HG02642 (cell line): Measurements from ENCODE around the gene APOL3.
"Not testable (repeated sequence)": the region's sequence is repeated elsewhere in the genome, so short reads cannot be mapped to it uniquely, and the experiment has no call there.

Experiments
- ATAC-seq: cut with Tn5 transposase; IDR thresholded peaks from one replicate; pipeline ENCODE4 v1.9.1; 2021; ENCODE audit warnings: mild to moderate bottlenecking; ENCODE audit not compliant: unreplicated experiment, poor library complexity

The APOL3 gene, protein sequence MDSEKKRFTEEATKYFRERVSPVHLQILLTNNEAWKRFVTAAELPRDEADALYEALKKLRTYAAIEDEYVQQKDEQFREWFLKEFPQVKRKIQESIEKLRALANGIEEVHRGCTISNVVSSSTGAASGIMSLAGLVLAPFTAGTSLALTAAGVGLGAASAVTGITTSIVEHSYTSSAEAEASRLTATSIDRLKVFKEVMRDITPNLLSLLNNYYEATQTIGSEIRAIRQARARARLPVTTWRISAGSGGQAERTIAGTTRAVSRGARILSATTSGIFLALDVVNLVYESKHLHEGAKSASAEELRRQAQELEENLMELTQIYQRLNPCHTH

DNA sequence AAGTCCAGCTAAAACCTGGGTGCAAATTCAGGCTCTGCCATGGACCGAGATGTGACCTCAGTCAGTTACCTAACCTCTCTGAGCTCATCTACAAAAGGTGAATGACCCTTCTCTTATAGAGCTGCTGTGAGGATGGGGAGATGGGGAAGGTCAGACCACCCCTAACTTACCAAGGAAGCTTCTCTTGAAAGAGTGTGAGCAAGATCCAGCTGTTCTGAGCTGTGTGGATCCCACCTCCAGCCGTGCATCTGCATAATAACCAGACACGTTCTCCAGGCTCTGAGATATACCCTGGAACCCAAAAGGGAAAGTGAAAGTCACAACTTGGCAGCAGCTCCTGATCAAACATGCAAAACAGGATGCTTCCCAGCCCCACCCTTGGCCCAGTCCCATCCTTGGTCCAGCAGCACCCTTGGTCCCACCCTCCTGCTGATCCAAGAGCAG lies at the start of gene APOL3:
Gene APOL3 (minus strand): TSS at position 257 of the 444 bp plus-strand sequence. CDS start 11,700 bp downstream, outside the sequence.
- ATAC-seq, result peak; percentile 34

DNA sequence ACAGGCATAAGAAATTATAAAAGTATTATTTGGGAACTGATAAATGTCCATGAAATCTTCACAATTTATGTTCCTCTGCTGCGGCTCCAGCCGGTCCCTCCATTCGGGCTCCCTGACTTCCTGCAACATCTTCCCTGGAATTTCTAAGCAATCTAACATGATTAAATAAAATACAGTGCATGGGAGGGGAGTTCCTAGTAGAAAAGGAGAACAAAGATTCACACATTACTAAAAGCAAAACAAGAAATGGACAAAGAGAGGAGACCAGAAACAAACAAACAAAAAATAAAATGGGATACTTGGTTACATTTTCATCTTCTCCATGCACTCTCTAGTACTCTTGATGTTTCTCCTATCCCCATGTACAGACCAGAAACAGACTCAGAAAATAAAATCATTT lies 49.7 kb upstream of the APOL3 start:
- ATAC-seq, result no peak

DNA sequence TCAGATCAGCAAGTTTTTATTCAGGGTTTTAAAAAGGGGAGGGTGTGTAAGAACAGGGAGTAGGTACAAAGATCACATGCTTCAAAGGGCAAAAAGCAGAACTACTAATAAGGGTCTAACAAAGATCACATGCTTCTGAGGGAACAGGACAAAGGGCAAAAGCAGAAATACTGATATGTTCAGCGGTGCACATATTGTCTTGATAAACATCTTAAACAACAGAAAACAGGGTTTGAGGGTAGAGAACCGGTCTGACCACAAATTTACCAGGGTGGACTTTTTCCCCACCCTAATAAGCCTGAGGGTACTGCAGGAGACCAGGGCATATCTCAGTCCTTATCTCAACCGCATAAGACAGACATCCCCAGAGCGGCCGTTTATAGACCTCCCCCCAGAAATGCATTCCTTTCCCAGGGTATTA lies 48.9 kb upstream of the APOL3 start:
- ATAC-seq, result not testable (repeated sequence)

DNA sequence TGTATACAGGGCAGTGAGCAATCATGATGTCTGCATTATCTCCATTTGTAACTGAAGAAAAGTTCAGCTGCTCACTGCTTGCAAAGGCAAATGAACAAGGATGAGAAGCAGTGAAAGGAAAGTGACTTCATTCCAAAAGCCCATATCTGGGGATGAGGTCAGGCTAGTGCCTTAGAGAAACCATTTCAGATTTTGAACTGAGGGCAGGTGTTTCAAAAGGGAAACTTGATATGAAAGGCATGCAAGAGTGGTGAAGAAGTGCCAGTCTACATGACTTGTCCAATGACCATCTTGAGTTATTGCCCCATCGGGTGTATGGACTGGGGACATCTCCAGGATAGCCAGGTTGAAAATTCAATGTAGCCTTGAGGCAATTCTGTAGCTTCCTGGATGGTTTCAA lies 48.4 kb upstream of the APOL3 start:
- no peak for ATAC-seq

- no peak for ATAC-seq
Observed at GRCh38 chr22:36208162-36208765, 47.7 kb upstream of the APOL3 start.

DNA sequence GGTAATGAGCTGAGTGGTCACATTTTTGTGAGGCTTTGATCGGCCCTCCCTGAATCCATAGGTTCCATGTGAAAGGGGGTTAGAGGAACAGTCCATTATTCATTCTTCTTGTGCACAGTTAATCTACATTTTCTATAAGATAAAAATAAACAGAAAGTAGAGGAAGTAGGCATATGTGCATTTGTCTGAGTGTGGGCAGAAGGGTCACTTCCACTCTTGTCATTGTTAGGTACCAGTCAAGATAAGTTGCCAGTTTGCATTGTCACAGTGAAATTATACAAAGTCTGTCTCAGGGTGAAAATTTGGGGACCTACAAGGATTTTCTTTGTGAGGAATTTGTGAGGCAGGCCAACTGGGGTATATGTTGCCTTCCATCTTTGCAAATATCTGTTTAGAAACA lies 45.7 kb upstream of the APOL3 start:
- ATAC-seq, result no peak

DNA sequence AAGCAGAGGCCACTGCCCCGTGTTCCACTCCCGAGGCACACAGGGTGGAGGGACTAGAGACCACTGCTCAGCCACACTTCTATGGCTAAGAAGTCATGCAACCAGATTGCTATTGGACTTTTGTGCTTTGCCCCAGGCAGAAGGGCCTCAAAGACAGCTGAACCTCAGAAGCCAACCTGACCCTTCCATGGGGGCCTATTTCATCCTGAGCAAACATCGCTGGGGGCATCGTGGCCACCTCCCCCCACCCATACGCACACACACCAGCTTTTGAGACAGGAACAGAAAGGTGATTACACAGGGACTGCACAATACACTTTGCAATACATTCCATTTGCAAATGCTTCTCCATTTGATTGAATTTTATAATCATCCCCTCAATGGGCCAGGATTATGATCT lies 45.0 kb upstream of the APOL3 start:
- not testable (repeated sequence) for ATAC-seq

DNA sequence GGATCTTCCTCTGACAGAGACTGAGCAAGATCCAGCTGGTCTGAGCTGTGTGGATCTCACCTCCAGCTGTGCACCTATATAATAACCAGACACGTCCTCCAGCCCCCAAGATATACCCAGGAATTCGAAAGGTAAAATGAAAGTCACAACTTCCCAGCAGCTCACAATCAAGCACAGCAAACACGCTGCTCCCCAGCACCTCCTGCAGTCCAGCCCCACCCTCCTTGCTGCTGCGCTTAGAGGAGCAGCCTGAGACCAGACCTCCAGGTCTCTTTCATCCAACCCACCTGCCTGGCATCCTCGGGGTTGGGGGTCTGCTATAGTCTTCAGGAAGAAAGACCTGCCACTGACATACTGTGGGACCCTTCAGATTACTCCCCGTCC lies 44.1 kb upstream of the APOL3 start:
- no peak for ATAC-seq

GRCh38 chr22:36204001-36204631 lies 43.6 kb upstream of the APOL3 start:
- ATAC-seq, result no peak

- not testable (repeated sequence) for ATAC-seq
Observed at GRCh38 chr22:36203441-36203840, 42.9 kb upstream of the APOL3 start.

- not testable (repeated sequence) for ATAC-seq
Observed at GRCh38 chr22:36202906-36203305, 42.4 kb upstream of the APOL3 start.

DNA sequence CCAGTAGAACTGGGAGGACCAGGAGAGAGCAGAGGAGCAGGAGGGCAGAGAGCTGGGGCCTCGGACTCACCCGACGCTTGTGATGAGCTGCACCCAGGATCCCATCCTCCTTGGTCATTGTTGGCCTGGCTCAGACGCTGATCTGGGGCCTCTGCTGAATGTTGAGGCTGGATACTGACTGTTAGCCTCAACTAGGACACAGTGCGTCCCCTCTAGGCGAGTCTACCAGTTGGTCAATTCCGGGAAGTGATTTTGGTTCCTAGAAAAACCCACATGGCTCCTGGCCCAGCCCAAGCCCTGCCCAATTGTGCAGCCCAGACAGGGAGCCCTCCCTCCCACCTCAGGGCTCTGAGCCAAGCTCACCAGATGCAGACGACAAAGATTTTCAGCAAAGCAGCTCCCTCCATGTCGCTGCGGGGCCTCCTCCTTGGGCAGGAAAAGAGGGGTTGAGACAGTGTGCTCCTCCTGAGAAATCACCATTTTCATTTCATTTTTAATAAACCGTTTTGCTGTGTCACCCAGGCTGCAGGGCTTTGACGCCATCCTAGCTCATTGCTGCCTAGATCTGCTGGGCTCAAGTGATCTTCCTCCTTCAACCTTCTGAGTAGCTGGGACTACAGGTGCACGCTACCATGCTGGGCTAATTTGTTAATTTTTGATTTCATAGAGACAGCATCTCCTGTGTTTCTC lies 41.2 kb upstream of the APOL3 start, which contains the start of gene APOL4:
Gene APOL4 (minus strand): TSS at position 180 of the 690 bp plus-strand sequence. CDS start 75 bp downstream, at position 105.
- no peak for ATAC-seq

DNA sequence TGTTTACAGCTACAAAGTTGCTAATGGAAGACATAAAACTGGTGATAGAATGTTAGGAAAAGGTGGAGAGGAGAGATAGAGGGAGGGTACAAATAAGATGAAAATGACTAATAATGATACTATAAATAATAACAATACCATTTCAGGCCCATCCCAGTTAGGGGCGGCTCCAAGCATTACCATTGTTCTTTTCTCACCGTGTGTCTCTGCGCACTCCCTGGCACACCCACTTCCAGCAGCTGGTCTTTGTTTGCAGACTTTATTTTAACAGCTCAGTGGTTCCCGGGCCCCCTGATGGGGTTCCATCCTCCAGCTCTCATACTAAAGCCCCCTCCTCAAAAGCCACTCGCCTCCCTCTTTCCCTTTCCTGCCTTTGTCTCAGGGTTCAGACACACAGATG lies 40.5 kb upstream of the APOL3 start:
- not testable (repeated sequence) for ATAC-seq

GRCh38 chr22:36199001-36199551 lies 38.5 kb upstream of the APOL3 start:
- no peak for ATAC-seq

DNA sequence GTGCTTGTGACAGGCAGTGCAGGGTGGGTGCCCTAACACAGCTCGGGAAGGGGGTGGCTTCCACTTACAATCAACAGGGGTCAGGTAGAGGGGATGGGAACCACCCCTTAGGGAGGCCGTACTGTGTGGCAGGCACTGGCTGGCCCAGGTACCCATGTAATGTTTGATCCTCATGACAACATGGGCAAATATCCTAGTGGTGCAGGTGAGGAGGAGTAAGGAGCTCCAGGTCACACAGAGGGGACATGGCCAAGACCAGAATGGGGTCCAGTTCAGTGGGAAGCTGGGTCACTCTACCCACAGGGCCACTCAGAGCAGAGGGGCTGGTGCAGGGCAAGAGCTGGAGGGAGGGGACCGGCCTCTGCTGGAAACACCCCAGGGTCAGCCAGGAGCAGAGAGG lies 38.0 kb upstream of the APOL3 start:
- ATAC-seq, result no peak

DNA sequence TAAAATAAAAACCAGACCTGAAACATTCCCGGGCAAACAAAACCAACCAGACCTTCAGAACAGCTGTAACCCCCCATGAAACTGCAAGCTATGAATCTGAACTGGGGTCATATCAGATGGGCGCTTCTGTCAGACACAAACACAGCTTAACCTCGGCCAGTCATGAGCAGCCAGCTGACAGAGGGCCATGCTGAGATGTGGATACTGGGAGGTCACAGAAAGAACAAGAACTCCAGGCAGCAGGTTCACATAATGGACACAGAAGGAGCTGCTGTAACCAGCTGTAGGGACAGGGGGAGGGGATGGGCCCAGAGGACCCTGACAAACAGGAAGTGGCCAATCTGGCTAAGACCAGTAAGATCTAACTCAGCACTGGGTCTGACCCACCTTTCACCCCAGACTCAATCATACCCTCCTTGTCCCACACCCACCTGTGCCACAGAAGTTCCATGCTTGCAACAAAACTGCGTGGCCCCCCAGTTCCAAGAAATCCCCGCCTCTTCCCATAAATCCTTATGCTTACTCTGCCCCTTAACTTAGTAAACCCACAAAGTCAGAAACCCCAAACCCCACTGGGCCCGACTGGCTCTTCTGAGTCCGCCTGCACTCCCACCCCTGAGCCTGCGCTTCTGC lies 37.1 kb upstream of the APOL3 start:
- ATAC-seq, result no peak

GRCh38 chr22:36197065-36197440 lies 36.5 kb upstream of the APOL3 start:
- no peak for ATAC-seq

DNA sequence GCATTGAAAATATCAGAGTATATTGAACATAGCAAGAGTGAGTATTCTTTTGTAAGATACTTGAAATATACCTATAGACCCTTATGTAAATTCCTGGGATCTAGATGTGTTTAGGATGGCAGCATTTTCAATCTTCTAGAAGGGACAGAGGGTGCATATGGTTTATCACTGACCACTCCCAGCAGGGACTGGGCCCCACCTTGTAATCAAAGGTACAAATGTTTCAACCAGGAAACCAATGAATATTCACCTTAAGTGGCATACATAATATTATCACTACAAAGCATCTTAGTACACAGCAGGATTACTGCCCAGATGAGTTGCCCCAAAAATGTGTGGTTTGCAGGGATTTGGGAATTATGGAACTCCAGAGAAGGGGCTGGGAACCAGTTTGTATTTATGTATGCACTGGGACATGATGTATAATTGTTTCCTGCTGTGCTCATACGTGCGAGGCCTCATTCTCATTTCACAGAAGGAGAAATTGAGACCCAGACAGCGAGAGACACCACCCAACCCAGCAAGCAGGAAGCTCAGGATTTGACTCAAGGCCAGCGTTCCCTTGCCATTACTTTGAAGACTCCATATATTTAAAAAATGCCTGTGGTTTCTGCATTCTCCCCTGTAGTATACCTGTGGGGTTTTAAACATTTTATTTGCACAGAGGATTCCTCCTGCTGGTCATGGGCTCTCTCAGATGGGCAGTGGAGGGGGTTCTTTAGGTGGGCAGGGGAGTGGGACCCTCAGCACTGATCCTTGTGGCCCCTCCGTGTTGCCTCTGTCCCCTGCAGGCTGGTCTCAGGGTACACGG lies 35.9 kb upstream of the APOL3 start:
- ATAC-seq, result no peak

- no peak for ATAC-seq
Observed at GRCh38 chr22:36194971-36195370, 34.4 kb upstream of the APOL3 start.
